22Rv1 (cell line): ENCODE results near the gene NDUFS6.

Experiments
- ZFX ChIP-seq: fragments of 450-650 bp; IDR thresholded peaks from 2 replicates; pipeline ENCODE4 v1.6.1; 2017; ENCODE audit warnings: antibody characterized with exemption, borderline replicate concordance
- TF ChIP-seq, protein P1 (sequence below): fragments of 450-650 bp; IDR thresholded peaks from 2 replicates; pipeline ENCODE4 v1.5.1; 2017; ENCODE audit warnings: mild to moderate bottlenecking

- TF ChIP-seq, protein P1, sequence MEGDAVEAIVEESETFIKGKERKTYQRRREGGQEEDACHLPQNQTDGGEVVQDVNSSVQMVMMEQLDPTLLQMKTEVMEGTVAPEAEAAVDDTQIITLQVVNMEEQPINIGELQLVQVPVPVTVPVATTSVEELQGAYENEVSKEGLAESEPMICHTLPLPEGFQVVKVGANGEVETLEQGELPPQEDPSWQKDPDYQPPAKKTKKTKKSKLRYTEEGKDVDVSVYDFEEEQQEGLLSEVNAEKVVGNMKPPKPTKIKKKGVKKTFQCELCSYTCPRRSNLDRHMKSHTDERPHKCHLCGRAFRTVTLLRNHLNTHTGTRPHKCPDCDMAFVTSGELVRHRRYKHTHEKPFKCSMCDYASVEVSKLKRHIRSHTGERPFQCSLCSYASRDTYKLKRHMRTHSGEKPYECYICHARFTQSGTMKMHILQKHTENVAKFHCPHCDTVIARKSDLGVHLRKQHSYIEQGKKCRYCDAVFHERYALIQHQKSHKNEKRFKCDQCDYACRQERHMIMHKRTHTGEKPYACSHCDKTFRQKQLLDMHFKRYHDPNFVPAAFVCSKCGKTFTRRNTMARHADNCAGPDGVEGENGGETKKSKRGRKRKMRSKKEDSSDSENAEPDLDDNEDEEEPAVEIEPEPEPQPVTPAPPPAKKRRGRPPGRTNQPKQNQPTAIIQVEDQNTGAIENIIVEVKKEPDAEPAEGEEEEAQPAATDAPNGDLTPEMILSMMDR = no peak
- TF ChIP-seq ZFX = no peak
Observed at GRCh38 chr5:1827025-1827885, 26.0 kb downstream of the NDUFS6 start.
